ENCODE data around the gene SCRN2. TPM values are rescaled to one million over a fixed set of nuclear protein-coding genes. Genes with fewer than 3 reads are reported as not detected.

Gene SCRN2
- total RNA-seq, 1 donor from 2014 or later: 27.0 TPM

DNA sequence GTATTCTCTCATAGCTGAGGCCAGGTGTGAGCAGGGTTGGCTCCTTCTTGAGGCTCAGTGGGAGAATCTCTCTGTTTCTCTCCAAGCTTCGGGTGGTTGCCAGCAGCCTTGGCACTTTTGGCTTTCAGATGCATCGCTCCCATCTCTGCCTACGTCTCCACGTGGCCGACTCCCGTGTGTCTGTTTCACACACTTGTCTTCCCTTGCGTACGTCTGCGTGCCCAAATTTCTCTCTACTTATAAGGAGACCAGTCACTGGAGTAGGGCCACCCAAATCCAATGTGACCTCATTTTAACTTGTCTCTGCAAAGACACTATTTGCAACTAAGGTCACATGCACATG is 34.2 kb downstream of the SCRN2 start:
- no peak for DNase-seq (ENCODE audit: low spot score)

DNA sequence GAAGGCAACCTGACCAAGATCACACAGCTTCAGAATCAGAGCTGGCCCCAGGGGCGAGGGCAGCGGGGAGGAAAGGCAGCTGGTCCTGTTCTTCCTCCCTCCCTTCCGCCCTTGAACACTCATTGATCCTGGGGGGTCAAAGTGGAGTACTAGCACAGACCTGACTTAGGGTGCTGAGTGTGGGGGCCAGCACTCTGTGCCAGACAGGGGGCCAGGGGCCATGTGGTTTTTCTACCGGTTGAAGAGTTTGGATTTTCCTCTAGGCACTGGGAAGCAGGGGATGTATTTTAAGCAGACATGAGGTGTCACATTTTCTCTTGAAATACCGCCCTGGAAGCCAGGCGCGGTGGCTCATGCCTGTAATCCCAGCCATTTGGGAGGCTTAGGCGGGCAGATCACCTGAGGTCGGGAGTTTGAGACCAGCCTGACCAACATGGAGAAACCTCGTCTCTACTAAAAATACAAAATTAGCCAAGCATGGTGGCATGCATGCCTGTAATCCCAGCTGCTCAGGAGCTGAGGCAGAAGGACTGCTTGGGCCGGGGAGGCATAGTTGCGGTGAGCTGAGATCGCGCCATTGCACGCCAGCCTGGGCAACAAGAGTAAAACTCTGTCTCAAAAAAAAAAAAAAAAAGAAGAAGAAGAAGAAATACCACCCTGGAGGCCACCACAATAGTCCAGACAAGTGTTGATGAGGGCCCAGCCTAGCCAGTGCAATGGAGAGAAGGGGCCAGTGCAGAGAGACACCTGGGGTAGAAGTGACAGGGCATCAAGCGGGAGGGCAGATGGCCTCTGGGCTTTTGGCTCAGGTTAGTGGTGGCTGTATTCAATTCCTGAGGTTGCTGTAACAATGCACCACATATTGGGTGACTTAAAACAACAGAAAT is 34.8 kb downstream of the SCRN2 start:
- DNase-seq (ENCODE audit: low spot score): no peak

DNA sequence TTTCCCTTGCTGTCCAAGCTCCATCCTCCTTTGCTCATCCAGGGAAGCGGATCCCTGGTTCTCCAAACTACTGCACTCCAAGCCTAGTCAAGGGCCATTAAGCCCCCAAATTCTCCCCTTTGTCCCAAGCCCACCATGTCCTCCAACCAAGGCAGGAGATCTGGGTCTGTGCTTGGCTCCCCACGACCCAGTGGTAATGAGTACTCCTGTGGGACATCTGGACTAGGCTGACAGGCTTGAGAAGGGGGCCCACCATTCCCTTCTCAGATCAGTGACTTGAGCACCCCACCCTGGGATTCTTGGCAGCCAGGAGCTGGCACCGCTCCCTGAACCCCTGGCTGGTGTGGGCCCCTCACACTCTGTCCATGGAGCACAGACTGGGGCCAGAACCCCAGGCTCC is 36.6 kb downstream of the SCRN2 start:
- no peak for DNase-seq (ENCODE audit: low spot score)

DNA sequence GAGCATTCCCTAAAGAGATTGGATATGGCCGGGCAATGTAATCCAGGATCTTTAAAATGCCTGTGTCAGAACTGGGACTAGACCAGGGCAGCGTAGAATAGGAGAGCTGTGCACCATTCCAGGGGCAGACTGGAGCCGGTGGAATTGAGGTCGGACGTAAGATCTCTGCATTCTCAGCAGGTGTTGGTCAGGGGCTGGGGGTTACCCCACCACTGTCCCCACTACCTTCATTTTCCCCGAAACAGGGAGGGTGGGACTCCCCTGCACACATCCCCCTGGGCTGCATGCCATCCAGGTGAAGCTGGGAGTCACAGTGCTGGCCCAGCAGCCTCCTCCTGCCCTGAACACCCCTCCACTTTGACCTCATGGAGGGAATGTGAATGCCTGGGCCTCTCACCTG is 37.3 kb downstream of the SCRN2 start:
- DNase-seq (ENCODE audit: low spot score): no peak

DNA sequence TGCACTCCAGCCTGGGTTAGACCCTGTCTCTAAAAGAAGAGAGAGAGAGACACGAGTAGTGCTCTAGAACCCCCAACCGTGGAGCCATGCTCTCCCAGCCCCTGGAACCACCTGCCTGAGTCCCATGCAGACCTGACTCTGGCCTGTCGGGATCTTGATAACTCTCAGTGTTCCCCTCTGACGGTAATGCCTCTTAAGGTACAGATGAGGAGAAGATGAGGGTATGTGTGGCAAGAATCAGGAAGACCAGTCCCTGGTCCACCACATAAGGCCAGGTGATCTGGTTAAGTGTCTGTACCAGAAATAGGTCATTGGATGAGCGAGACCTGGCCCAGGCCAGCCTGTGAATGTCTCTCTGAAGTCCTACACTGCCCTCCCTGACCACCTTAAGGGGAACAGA is 37.9 kb downstream of the SCRN2 start:
- no peak for DNase-seq (ENCODE audit: low spot score)

DNA sequence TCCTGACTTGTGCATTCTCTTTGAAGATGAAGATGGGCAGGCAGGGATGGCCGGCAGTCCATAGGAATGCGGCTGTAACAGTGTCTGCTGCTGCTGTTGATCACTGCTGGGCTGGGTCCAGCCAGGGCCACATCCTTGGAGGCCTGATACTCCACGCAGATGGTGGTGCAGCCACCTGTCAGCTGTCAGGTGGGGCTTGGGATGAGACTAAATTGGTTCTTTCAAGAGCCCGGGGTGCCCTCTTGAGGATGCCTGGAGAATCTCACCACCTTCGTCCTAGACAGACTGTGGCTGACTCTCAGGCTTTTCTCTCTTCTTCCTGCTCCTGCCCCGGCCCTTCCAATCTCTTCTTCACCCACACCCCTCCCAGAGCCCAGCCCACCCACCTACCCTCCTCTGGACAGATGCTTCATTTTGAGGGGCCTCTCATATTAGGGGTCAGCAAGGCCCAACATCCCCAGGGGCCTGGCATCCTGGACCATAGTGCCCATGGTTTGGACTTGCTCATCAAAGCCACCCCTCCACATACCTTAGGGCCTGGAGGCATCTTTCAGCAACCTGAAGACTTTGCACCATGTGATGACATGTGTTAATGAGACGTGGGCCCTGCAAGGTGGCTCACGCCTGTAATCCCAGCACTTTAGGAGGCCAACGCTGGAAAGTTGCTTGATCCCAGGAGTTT is 38.6 kb downstream of the SCRN2 start:
- DNase-seq (ENCODE audit: low spot score): peak; percentile 24

DNA sequence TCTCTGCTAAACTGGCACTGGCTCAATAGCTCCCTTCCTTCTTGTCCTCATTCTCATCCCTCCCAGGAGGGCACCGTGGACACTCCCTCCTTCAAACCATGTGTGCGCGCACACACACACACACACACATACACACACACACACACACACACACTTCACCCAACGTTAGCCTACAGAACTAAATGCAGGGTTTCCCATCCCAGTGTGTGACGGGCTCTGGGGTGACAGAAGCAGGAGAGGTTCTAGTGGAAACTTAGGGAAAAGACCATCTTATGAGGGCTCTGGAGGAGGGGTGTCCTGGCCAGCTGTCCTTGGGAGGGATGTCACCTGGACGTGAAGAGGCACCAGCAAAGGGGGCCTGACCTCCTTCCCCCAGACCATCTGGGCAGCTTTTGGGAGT is 39.2 kb downstream of the SCRN2 start:
- no peak for DNase-seq (ENCODE audit: low spot score)

DNA sequence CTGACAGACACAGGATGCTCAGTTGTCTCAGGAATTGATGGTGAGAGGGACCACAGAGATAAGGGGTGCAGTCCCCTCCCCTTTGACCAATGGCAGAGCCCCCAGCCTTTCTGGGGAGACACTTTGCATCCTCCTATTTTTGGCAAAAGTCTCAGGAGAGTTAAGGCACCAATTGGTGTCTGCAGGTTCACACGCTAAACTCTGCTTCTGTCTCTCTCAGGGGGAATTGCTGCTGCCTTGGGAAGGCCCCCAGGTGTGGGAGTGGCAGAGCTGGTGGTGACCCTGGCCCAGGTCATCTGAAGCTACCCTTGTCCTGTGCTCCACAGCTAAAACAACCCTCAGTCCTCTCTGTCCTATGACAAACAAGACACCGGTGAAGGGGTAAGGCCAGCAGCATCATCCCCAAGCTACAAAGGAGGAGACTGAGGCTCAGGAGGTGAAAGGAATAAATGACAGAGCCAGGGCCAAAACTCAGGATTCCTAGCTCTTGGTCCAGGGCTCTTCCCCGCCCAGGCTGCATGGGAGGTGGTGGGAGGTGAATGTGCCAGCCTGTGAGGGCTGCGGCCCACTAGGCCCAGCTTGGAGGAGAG is 39.8 kb downstream of the SCRN2 start:
- DNase-seq (ENCODE audit: low spot score): no peak

DNA sequence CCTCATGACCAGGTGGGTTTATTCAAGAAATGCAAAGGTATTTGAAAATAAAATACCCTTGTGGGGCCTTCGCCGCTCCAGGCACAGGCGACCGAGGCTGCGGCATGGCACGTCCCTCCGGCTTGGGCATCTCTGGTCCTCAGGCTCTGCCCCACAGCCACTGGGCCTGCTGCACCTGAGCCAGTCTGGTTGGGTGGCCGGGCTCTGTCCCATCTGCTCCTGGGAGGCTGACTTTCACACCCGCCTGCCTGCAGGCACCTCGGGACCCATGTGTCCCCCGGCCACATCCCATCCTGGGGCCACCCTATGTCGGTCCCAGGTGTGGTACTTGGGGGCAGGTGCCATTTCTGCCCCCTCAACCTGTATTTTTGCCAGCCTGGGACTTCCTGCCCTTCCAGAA is 40.4 kb downstream of the SCRN2 start:
- DNase-seq (ENCODE audit: low spot score): no peak

DNA sequence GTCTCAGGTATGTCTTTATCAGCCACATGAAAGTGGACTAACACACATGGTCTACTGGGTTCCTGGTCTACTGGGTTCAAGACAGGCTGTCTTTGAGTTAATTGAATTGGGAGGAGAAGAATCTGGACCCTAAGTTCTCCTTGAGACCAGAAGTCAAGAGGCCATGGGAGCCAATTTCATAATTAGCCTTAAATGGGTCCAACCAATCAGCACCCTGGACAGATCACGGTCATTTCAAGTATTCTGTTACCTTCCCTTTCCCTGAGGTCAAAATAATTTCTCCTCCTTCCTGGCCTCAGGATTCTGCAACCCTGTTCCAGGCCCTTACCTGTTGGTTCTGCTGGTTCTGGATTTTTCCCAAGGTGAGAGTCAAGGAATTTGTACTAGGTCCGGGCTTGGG is 43.3 kb downstream of the SCRN2 start:
- DNase-seq (ENCODE audit: low spot score): no peak

DNA sequence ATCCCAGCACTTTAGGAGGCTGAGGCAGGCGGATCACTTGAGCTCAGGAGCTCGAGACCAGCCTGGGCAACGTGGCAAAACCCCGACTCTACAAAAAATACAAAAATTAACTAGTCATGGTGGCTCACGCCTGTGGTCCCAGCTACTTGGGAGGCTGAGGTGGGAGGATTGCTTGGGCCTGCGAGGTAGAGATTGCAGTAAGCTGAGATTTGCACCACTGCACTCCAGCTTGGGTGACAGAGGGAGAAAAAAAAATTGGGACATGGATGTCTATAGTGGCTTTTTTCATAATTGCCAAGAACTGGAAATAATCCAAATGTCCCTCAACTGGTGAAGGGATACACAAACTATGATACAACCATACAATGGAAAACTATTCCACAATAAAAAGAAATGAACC is 48.1 kb downstream of the SCRN2 start:
- DNase-seq (ENCODE audit: low spot score): no peak

DNA sequence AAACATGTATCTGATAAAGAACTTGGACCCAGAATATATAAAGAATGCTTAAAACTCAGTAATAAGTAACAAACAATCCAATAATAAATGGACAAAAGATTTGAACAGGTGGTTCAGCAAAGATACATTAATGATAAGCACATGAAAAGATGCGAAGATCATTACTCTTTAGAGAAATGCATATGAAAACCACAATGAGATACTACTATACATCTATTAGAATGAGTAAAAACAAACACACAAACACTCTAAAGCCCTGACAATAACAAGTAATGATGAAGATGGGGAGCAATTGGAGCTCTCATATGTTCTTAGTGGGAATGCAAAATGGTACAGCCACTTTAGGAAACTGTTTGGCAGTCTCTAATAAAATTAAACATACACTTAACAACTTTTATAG is 48.6 kb downstream of the SCRN2 start:
- DNase-seq (ENCODE audit: low spot score): no peak

DNA sequence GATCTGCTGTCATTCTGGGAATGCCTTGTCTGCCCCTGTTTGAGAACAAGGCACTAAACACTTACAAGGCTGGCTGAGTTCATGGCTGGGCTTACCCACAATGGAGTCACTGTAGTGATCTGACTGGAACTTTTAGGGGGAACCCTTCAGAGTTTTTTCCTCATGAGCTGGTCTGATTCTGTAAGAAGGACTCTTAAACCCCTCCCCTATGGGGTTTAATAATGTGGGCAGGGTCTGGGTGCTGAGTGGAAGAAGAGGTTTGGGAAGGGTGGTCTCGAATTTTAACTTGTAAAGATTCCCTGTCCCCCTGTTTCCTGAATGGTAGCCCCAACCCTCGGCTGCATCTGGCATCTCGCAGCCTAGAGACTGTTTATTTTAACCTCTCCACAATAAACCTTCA is 50.0 kb downstream of the SCRN2 start:
- no peak for DNase-seq (ENCODE audit: low spot score)

DNA sequence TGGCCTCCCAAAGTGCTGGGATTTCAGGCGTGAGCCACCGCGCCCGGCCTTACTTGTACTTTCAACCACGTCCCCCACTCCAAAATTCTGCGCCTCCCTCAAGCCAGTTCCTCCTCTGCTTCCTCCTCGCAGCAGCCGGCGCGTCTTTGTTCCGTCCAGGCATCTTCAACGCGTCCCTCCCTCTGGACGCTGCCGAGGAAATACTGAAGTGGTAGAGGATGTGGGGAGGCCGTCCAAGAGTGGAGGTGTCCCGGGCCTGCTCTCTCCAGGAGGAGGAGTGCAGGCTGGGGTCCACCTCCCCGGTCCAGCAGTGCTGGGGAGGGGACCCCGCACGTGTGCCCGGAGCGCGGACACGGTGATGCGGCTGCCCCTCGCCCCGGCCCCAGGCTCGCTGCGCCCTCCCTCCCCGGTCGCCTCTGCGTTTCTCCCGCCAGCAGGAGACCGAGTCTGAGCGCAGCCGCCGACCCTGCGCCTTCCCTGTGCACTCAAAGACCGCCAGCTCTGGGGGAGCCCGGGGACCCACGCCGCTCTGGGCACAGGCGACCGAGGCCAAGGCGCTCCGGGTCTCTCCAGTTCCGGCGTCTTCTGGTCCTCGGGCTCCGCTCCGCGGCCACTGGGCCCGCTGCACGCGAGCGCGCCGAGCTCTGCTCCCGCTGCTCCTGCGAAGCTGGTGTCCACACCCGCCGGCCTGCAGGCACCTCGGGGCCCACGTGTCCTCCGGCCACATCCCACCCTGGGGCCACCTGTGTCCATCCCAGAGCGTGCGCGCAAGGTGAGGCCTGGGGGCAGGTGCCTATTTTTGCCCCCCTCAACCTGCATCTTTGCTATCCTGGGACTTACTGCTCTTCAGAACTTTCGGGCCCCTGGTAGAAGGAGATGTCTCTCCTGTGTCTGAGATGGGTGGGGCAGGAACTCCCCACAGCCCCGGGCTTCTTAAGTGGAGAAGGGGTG is 51.2 kb downstream of the SCRN2 start:
- peak; percentile 43 for DNase-seq (ENCODE audit: low spot score)

Other genes with a start within 250 kb of the SCRN2 start
- gene KPNB1, start 191.4 kb downstream of the SCRN2 start, total RNA-seq (ENCODE audit: insufficient read depth, low replicate concordance): 163 TPM
- 6.3 TPM for gene TBKBP1, start 147.1 kb downstream of the SCRN2 start, total RNA-seq (ENCODE audit: insufficient read depth, low replicate concordance)
- gene TBX21, start 108.0 kb downstream of the SCRN2 start, total RNA-seq (ENCODE audit: insufficient read depth, low replicate concordance): 1.4 TPM
- 3.4 TPM for gene OSBPL7, start 19.5 kb downstream of the SCRN2 start, total RNA-seq (ENCODE audit: insufficient read depth, low replicate concordance)
- 5.3 TPM for gene MRPL10, start 9.7 kb downstream of the SCRN2 start, total RNA-seq (ENCODE audit: insufficient read depth, low replicate concordance)
- 2.4 TPM for gene LRRC46, start 9.6 kb downstream of the SCRN2 start, total RNA-seq (ENCODE audit: insufficient read depth, low replicate concordance)
- 2.2 TPM for gene SP6, start 9.9 kb upstream of the SCRN2 start, total RNA-seq (ENCODE audit: insufficient read depth, low replicate concordance)
- gene SP2, start 55.0 kb upstream of the SCRN2 start, total RNA-seq (ENCODE audit: insufficient read depth, low replicate concordance): not detected
- gene PNPO, start 100.3 kb upstream of the SCRN2 start, total RNA-seq (ENCODE audit: insufficient read depth, low replicate concordance): 7.5 TPM
- not detected for gene PRR15L, start 116.6 kb upstream of the SCRN2 start, total RNA-seq (ENCODE audit: insufficient read depth, low replicate concordance)
- 30.1 TPM for gene CDK5RAP3, start 129.8 kb upstream of the SCRN2 start, total RNA-seq (ENCODE audit: insufficient read depth, low replicate concordance)
- gene COPZ2, start 196.5 kb upstream of the SCRN2 start, total RNA-seq (ENCODE audit: insufficient read depth, low replicate concordance): 129 TPM
- 54.2 TPM for gene NFE2L1, start 207.1 kb upstream of the SCRN2 start, total RNA-seq (ENCODE audit: insufficient read depth, low replicate concordance)